GM18861 (cell line): Measurements from ENCODE around the gene KIF16B.
"Not testable (repeated sequence)": the region's sequence is repeated elsewhere in the genome, so short reads cannot be mapped to it uniquely, and the experiment has no call there.

ENCODE experiments used
- ATAC-seq: cut with Tn5 transposase; IDR thresholded peaks from one replicate; pipeline ENCODE4 v1.9.1; 2021; ENCODE audit not compliant: unreplicated experiment

KIF16B gene

DNA sequence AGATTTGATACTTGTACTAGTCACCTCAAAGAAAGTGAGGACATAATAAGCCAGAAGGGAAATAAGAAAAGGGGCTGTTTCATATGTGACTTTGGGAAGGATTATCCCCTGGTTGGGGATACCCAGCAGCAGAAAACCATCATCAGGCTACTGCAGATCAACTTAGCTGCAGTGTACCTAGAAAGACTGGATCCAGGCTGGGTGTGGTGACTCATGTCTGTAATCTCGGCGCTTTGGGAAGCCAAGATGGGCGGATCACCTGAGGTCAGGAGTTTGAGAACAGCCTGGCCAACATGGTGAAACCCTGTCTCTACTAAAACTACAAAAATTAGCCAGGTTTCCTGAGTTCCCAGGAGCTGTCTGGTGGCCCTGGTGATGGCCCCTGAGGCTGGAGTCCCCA is 23.2 kb upstream of the KIF16B start:
- not testable (repeated sequence) for ATAC-seq

DNA sequence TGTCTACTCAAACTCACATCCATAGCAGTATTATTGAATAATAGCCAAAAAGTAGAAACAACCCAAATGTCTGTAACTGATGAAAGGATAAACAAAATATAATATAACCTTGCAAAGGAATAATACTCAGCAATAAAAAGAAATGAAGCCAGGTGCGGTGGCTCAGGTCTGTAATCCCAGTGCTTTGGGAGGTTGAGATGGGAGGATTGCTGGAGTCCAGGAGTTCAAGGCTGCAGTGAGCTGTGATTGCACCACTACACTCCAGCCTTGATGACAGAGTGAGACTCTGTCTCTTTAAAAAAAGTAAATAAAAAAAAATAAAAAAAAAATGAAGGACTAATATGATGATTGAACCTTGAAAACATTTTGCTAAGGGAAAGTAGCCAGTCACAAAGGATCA is 22.1 kb upstream of the KIF16B start:
- ATAC-seq: no peak

DNA sequence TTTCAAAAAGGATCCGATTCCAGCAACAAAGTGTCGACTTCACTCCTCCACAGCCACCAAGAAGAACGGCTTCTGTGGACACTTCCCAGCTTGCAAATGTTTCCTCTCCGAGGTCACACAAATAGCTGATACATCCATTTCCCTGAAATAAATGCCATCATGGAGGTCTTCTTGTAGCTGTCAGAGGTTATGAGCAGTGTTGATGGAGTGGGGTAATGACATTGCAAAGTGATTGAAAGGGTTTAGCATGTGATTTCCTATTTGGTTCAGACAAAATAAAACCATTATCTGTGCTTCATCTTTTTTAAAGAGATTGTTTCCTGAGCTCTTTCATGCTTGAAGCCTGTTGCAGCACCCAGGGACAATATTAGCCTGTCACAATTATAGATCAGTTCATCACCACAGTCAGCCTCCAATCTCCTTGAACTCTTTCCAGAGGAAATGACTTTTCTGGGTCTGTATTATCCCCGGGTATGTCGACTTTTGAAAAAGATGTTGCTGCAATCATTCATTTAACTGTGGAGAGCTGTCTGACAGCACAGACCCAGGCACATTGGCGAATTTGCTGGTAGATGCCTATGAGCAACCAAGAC is 16.9 kb upstream of the KIF16B start:
- no peak for ATAC-seq

DNA sequence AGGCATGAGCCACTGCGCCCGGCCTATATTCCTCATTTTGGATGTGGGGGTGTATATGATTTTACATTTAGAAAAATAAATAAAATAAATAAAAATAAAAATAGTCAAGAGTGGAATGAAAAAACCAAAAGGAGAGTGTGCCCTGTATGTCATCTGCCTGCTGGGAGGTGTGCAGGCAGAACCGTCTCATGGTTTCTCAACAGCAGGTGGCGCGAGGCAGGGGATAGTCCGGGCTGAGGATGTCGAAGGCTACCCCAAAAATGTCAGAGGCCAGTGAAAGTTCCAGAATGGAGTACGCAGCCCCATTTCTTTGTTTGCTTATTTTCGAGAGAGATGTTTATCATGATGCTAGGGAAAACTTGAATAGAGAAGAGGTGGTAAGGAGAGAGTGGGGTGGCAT is 16.4 kb upstream of the KIF16B start:
- ATAC-seq: no peak

DNA sequence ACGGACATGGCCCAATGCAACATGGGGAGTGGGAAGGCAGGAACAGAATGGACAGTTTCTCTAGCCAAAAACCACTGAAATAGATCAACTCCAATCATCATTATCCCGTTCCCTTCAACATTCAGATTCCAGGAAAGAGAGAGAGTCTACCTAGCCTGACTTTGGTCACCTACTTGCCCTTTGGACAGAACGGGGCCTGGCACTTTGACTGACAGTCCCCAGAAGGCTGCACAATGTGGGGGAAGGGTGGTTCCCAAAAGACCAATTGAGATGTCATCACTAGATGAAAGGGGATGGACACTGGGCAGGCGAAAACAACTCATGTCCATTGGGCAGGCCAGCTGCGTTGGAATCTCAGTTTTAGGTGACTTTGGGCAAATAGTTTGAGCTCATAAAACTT is 15.0 kb upstream of the KIF16B start:
- ATAC-seq: no peak

DNA sequence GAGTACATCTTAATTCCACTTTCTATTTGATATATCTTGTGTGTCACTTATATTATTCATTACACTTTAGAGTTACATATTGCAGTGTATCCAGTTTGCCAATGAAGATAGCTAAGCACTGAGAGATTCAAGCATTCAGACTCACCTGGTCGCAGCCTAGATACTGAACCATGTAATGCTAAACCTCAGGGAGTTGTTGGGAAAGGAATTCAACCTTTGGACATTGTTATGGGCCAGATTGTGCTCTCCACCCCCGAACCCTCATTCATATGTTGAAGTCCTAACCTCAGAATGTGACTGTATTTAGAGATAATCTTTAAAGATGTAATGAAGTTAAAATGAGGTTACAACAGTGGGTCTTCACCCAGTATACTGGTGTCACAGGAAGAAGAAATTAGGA is 13.8 kb upstream of the KIF16B start:
- no peak for ATAC-seq

DNA sequence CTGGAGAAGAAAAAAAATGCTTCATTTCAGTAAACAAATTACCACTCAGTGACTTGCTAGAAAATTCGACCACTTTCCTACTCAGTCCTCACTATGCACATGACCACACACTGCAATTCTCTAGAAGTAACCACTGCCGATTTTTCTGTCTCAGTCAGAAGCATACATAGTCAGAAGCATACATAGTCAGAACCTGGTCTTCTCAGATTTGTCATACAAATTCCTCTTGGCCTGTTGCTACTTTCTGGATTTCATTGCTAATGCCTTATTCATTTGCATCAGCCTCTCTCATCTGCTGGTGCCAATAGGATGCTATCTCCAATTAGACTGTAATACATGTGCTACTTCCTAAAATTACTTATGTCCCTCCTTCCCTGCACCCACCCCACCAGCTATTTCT is 10.2 kb upstream of the KIF16B start:
- ATAC-seq: no peak

DNA sequence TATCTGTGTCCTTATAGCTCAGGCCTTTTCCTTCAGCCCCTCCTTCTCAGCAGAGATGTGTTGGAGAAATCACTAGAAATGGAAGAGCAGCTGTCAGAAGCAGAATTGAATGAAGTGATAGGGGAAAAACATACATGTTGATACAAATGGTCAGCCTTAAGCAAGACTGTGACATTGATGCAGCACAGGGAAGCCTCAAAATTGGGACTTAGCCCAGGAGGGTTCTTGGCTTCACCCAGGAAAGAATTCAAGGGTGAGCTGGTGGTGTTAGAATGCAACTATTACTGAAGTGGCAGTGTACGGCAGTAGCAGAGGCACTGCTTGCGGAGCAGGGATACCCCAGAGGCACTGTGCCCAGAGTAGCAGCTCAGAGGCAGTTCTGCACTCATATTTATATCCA is 8.0 kb upstream of the KIF16B start:
- ATAC-seq: no peak

DNA sequence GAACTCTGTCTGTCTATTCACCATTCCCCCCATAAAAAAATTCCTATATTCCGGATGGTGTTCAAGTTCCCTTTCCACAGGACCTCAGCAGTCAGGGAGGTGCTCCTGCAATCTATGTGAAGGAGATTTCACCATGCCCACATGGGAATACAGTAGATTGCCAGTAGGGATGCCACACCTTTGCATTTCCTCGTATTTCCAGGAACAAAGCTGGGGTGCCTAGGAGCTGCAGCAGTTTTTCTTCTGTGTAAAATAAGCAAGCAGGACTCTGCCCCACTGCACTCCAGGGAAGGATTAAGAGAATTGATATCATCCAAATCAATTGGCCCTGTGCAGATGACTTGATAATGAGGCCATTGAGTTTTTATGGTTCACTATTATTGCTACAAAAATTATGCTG is 7.4 kb upstream of the KIF16B start:
- no peak for ATAC-seq

DNA sequence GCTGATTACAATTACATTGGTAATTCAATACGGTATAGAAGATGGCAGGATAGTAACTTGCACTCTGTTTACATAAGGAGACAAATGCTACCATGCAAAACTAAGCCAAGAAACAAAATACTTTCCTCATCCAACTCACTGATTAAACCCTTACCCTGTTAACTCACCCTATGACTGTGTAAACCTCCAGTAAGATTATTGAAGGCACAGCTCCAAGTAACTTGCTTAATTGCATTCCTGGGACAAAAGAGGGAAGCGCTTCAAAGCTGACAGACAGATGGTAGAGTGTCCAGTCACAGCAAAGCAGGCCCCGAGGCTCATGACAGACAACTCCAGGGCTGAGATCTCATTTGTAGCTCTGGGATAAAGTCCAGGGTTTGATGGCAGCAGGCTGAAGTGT is 6.9 kb upstream of the KIF16B start:
- ATAC-seq: no peak

DNA sequence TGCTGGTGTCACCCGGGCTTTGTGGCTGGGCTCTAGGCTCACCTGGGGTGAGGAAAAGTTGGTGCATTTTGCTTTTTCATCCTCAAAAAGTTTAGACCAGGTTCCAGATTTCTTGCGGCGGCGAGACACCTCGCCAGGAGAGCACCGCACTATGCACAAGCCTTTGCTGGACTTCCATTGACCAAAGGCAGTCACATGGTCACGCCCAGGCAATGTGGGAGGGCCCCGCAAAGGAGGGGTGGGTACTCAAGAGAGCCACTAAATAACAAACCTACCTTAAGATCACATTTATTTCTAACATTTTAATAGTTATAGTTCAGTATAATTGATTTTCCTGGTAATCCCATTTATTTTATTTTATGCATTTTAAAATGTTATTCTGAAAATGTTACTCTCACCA is 3.0 kb upstream of the KIF16B start:
- no peak for ATAC-seq

DNA sequence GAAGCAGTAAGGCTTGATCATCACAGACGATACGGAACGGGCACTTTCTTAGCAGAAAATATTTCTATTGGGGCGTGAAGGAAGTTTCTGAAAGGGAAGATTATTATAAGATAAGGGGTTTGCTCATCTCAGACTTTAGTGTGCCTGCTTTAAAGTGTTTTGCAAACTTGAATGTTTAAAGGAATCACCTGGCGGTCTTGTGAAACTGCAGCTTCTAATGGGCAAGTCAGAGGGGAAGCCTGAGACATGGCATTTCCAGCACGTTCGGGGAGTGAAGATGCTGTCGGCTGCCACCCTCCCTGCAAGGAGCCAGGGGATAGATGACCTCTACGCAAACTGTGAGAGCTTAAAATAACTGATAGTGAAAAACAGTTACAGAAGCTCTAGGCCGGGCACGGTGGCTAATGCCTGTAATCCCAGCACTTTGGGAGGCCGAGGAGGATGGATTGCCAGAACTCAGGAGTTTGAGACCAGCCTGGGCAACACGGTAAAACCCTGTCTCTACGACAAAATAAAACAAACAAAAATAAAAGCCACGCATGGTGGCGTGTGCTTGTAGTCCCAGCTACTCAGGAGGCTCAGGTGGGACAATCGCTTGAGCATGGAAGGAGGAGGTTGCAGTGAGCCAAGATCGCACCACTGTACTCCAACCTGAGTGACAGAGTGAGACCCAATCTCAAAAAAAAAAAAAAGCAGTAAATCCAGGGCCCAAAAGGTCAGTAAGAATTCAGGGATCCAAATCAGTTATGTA is 2.3 kb upstream of the KIF16B start:
- ATAC-seq: no peak

DNA sequence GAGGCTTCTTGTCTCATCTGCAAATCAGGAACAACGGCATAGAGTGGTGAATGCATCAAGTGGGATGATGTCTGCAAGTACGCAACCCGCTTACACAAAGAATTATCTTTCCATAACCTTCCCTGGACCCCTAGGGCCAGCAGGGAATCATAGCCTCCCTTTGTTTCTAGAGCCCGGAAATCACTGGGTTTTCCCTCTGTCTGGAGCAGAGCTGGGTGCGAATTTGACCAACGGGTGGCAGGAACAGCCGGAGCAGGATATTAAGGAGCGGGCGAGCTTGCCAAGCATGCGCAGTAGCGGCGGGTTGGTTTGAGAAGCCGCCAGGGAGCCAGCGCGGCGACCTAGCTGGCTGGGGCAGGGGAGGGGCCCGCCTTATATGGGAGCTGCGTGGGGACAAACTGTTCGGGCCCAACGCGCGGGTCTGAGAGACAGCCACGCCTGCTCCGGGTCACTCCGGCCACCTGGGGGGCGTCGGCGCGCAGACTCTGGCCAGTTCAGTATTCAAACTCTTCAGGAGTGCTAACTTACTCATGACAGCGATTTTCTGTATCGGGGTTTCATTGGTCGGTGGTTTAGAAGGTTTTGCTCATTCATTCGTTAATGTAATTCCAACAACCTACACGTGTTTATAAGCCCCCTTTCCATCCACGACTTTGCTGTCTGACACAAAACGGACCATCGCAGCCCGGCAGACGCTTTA is 1.6 kb upstream of the KIF16B start:
- peak; percentile 63 for ATAC-seq

DNA sequence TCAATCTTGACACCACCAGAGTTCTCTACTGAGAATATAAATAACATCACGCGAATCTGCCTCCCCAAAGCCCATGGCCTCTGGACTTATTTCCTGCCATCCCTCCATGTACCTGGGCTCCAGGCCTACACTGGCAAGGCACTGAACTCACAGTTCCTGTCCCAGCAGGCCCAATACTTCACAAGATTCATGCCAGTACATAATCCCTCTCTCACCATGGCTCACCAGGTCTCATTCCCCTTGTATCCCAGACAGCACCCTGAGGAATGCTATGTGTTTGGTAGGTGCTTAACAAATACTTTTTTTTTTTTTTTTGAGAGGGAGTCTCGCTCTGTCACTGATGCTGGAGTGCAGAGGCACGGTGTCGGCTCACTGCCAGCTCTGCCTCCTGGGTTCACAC is 1.9 kb downstream of the KIF16B start:
- ATAC-seq: no peak

DNA sequence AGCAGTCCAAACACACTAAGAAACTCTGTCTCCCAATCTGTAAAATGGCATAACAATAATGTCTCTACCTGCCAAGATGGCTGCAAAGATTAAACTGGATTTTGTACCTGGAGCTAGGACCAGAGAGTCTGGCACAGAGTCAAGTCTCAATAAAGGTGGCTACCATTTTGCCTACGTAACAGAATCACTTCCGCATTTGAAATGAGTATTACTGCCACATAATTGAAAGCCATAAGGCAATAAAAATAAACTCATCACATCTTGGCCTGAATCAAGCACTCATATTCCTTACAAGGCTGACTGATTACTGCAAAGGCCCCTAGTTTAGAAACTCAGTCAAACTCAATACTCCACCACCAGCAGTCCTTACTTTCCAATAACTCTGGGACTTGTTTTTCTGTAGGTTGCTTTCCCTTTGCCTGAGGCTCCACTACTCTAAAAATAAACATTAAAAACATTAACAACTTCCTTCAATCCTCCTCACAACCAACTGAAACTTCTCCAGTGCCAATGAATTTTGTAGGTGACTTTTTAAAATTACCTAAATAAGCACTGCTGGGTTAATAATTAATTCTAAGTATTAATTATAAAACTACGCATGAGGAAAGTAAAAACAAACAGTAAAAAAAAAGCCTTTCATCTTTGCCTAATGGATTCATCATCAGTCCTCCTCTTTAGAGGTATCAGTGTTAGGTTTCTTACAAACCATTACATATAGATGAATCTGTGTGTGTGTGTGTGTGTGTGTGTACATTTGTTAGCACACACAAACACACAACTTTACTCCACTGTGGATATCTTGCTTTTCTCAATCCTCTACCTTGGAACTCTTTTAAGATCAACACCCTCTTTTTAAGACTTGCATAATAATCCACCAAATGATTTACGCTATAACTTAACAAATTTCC is 3.7 kb downstream of the KIF16B start:
- ATAC-seq: no peak

DNA sequence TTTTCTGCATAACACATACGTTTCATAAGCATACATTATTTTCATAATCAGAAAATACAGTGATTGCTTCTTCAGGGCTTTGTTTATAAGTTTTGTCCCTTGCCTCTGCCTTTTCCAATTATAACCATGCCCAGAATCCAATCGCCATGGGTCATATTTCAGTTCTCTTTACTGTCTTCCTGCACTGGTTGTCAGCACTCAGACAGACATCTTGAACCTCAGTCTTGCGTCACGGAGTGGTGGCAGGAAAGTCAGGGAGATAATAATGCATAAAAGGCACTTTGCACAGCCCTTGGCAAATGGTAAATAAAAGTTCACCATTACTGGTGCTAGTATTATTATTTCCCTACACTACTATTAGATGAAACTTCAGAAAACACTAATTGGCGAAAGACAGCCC is 7.2 kb downstream of the KIF16B start:
- no peak for ATAC-seq

DNA sequence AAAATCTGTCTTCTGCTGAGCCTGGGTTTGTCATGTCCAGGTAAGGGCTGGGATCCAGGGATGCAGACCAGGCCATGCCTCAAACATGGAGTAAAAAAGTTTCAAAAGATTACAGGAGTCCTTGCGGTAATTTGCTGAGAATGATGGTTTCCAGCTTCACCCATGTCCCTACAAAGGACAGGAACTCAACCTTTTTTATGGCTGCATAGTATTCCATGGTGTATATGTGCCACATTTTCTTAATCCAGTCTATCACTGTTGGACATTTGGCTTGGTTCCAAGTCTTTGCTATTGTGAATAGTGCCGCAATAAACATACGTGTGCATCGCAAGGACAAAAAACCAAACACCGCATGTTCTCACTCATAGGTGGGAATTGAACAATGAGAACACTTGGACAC is 9.2 kb downstream of the KIF16B start:
- not testable (repeated sequence) for ATAC-seq

DNA sequence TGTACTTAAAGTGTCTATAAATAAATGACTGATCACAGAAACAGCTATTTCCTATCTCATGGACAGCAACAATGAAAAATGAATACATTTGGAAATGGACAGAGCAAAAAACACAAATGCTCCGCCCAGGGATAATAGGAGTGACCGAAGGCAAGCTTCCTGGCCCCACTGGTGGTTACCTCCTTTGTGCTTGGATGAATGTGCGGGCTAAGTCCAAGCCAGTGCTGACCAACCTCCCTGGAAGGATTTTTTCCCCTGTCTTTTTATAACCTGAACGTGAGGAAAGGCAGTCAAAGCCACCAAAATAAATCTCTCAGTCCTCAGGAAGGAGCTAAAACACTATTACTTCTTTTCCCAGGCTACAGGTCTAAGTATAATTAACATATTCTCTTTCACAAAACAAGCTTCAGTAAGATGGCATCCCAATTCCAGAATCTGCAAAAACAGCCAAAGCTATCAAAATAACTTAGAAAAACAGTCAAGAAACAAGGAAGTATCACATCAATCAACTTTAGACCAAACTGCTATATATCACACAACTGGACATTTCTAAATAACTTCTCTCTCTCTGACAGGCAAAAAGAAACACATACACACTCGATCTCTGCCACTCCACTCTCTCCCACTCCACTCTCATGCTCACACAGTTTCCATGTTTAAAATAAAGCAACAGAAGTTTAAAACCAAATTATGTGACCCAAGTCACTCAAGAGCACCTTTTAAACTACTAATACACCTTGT is 10.0 kb downstream of the KIF16B start:
- no peak for ATAC-seq

DNA sequence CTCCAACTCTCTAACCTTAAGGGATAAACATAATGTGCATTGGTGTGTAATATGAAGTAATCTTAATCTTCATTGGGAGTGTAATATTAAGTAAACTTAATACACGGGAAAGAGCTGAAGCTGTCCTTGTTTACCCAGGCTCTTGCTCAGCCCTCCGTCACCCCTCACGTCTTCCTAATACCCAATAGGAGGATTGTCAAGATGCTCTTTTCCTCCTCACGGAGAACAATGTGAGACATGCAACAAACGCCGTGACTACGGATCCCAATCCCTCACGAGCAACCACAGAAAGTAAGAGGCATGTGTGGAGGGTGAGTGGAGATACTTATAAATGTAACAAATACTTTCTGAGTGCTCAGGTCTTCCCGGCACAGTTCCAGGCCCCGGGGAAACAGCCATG is 11.0 kb downstream of the KIF16B start:
- ATAC-seq: no peak

DNA sequence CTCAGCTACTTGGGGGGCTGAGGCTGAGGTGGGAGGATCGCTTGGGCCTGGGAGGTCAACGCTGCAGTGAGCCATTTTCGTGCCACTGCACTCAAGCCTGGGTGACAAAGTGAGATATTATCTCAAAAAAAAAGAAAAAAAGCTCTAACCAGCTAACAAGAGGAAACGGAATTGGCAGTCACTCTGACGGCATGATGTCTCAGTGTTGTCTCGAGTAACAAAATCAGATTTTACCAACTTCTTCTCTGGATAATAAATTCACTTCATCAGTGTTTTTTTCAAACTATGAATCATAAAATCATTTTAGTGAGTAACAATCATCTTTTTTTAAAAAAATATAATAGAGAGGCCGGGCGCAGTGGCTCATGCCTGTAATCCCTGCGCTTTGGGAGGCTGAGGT is 12.6 kb downstream of the KIF16B start:
- no peak for ATAC-seq

DNA sequence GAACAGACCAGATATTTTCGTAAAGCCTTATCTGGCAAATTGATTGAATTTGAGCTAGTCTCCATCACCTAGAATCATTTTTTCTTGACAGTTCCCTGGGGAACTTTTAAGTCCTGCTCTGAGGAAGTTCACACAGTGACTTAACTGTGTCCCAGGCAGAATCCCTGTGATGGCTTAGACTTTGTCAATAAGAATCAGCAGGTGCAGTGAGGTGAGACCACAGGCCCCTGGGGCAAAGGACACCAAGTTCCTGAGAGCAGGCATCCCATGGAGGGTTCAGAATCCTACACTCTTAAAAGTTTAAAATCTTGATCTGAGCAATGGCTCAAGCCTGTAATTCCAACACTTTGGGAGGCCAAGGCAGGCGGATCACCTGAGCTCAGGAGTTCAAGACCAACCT is 13.0 kb downstream of the KIF16B start:
- no peak for ATAC-seq
